Subcutaneous adipose tissue (tissue), 4 donors: ENCODE results near the gene NLRP9. TPM values are rescaled to one million over a fixed set of nuclear protein-coding genes. Genes with fewer than 3 reads are reported as not detected.

ENCODE experiments used
- CTCF ChIP-seq: fragments of 450-650 bp; IDR thresholded peaks from one replicate; pipeline ENCODE4 v1.5.1; 2016; ENCODE audit warnings: low read depth, mild to moderate bottlenecking, control low read depth, antibody characterized with exemption, moderate library complexity
- total RNA-seq, 4 donors: library from RNA; depleted of rRNA; stranded (reverse); fragments of >200 nt; gene quantifications; one replicate each; pipeline ENCODE4 v1.1.0, GENCODE V29; 2016

Gene NLRP9
- total RNA-seq, 4 donors from 2014 or later = not detected

GRCh38 chr19:55694241-55694655 lies 44.0 kb downstream of the NLRP9 start:
- TF ChIP-seq CTCF = no peak

GRCh38 chr19:55693336-55693974 lies 44.7 kb downstream of the NLRP9 start:
- no peak for TF ChIP-seq CTCF

- TF ChIP-seq CTCF = no peak
Measured at GRCh38 chr19:55692681-55693081, 45.5 kb downstream of the NLRP9 start.

- no peak for TF ChIP-seq CTCF
Measured at GRCh38 chr19:55691561-55692481, 46.4 kb downstream of the NLRP9 start.

- TF ChIP-seq CTCF = no peak
Measured at GRCh38 chr19:55690769-55691545, 47.2 kb downstream of the NLRP9 start.

GRCh38 chr19:55690109-55690768 lies 48.0 kb downstream of the NLRP9 start:
- TF ChIP-seq CTCF = no peak
